HUES48 (cell line): ENCODE measurements around the gene NLGN2.
A peak's percentile ranks its signal among the peaks of the same experiment; 100 is the strongest.

ENCODE experiments used
- H3K27ac ChIP-seq: one replicate; pipeline ENCODE4 v1.7.0; 2013; ENCODE audit warnings: low read depth, low read length, inconsistent platforms
- H3K27me3 ChIP-seq: 2 replicates; pipeline ENCODE4 v1.6.1; 2013; ENCODE audit warnings: mild to moderate bottlenecking, low read length; ENCODE audit not compliant: control insufficient read depth, insufficient read depth
- H3K36me3 ChIP-seq: 2 replicates; pipeline ENCODE4 v1.6.1; 2013; ENCODE audit warnings: low read length; ENCODE audit not compliant: control insufficient read depth, insufficient read depth
- H3K4me1 ChIP-seq: 2 replicates; pipeline ENCODE4 v1.6.1; 2013; ENCODE audit warnings: mild to moderate bottlenecking, low read length; ENCODE audit not compliant: control insufficient read depth, insufficient read depth
- H3K4me3 ChIP-seq: 2 replicates; pipeline ENCODE4 v1.5.1; 2013; ENCODE audit warnings: mild to moderate bottlenecking, low read depth, low read length
- H3K9ac ChIP-seq: 2 replicates; pipeline ENCODE4 v1.6.1; 2013; ENCODE audit warnings: mild to moderate bottlenecking, low read depth, low read length, moderate library complexity
- H3K9me3 ChIP-seq: 2 replicates; pipeline ENCODE4 v1.6.1; 2013; ENCODE audit warnings: low read length; ENCODE audit not compliant: control insufficient read depth, insufficient read depth

NLGN2 gene

DNA sequence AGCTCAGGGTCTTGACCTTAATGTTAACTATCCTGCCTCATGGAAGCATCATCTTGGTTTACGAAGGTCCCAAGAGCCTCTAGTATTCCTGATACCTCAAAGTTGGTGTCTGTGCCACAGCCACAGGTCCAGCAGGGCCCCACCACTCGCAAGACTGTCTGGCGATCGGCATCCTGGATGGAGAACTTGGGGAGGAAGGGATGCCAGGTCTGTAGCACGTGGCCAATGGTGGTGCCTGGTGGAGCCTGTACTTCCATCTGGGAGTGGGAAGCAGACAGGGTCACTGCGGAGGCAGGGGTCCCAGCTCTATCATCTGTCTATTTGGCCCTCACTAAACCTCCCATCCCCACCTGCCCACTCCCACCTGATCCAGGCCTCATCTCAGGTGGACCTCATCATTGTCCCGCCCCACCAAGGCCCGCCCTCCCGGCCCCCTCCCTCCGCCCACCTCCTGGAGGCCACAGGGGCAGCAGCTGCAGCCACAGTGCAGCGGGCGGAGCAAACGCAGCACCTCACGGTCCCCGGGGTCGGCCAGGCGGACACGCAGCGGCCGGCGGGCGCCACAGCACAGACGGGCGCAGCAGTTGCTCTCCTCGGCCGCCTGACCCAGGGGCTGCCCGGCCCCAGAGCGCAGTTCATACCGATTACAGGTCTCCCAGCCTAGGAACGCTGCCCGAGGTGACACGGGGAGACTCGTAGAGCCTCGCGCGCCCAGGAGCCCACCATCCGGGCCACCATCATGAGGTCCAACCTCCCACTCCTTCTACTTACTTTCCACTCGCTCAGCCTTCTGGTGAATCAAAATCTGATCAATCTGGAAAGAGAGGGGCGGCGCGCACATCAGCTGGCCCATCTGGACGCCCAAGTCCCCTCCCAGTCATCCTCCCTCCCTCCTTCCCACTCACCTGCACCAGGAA, 14.7 kb upstream of the NLGN2 start:
- Histone ChIP-seq H3K9me3 (no peaks in the 10 kb centered on the region), H3K36me3 (peaks cover 45% of the 10 kb centered on the region), H3K4me1 (peaks cover 5% of the 10 kb centered on the region; the same call in 1 of the 2 replicates), H3K27ac (no peak overlapping the region), H3K4me3 (peak overlapping the region; percentile 90), H3K27me3 (no peaks in the 10 kb centered on the region), H3K9ac (no peak overlapping the region)

DNA sequence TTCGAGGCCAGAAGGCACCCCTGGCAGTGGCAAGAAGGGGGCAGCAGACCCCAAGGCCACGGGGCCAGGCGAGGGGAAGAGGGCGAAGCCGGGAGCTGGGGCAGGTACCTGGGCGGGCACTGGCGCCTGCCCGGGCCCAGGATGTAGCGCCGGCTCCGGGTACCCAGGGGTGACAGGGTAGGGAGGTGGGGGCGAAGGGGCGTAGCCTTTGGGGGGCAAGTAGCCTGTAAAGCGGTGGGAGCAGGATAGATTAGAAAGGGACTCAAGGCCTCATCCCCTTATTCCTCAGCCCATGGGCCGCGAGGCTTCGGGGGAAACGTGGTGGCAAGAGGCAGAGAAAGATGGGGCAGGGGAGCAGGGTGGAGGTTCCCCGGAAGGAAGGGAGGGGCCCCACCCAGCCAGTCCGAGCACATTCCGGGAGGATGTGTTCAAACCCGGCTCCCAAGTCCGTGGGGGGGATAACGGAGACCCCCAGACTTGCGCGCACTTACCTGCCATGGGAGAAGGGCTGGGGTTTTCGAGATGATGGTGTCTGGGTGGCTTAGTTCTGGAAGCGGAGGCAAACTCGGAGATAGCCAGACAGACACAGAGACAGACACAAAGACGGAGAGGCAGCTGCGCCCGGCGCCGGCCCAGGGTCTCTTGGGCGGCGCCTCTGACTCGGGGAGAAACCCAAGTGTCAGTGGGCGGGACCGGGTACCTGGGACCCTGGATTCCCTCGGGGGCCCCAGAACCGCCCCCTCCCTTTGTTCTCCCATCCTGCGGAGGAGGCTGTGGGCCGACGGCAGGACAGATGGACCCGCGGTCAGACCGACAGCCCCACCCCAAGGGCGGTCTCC, 13.8 kb upstream of the NLGN2 start:
- H3K4me1 ChIP-seq, result peaks cover 5% of the 10 kb centered on the region; the same call in 1 of the 2 replicates
- H3K27me3 ChIP-seq, result no peaks in the 10 kb centered on the region
- peak overlapping the region; percentile 56; the same call in 1 of the 2 replicates for H3K9ac ChIP-seq
- no peaks in the 10 kb centered on the region for H3K9me3 ChIP-seq
- H3K36me3 ChIP-seq, result peaks cover 37% of the 10 kb centered on the region
- peak overlapping the region; percentile 90 for H3K4me3 ChIP-seq
- H3K27ac ChIP-seq, result peak overlapping the region; percentile 82

- H3K9me3 ChIP-seq, result no peaks in the 10 kb centered on the region
- peak within 1 kb of the TSS; percentile 82 for H3K27ac ChIP-seq
- peak within 1 kb of the TSS; percentile 90 for H3K4me3 ChIP-seq
- no peaks in the 10 kb centered on the region for H3K27me3 ChIP-seq
- H3K36me3 ChIP-seq, result peaks cover 29% of the 10 kb centered on the region; the same call in 1 of the 2 replicates
- H3K4me1 ChIP-seq, result peaks cover 5% of the 10 kb centered on the region; the same call in 1 of the 2 replicates
- peak within 1 kb of the TSS; percentile 56; the same call in 1 of the 2 replicates for H3K9ac ChIP-seq
Observed at GRCh38 chr17:7394452-7395191, 13.0 kb upstream of the NLGN2 start, which contains the start of gene PLSCR3. Gene PLSCR3, minus strand, starts transcription at chr17:7394525. Its CDS starts 415 bp downstream, at chr17:7394110.

GRCh38 chr17:7396147-7396546, 11.5 kb upstream of the NLGN2 start:
- Histone ChIP-seq H3K27ac (no peak overlapping the region), H3K27me3 (no peaks in the 10 kb centered on the region), H3K9ac (no peak overlapping the region), H3K36me3 (peaks cover 14% of the 10 kb centered on the region; the same call in 1 of the 2 replicates), H3K4me1 (peaks cover 5% of the 10 kb centered on the region; the same call in 1 of the 2 replicates), H3K9me3 (no peaks in the 10 kb centered on the region), H3K4me3 (no peak overlapping the region)

- H3K27me3 ChIP-seq, result no peaks in the 10 kb centered on the region
- 0 out of 2 replicates have a peak, but pooled peaks cover 8% of the 10 kb centered on the region for H3K4me1 ChIP-seq
- no peak overlapping the region for H3K9ac ChIP-seq
- H3K27ac ChIP-seq, result no peak overlapping the region
- H3K36me3 ChIP-seq, result no peaks in the 10 kb centered on the region
- no peaks in the 10 kb centered on the region for H3K9me3 ChIP-seq
- H3K4me3 ChIP-seq, result no peak overlapping the region
Observed at GRCh38 chr17:7398612-7399011, 9.0 kb upstream of the NLGN2 start.

GRCh38 chr17:7403043-7403726, 4.5 kb upstream of the NLGN2 start:
- Histone ChIP-seq H3K36me3 (no peaks in the 10 kb centered on the region), H3K9me3 (no peaks in the 10 kb centered on the region), H3K4me3 (peak overlapping the region; percentile 91), H3K27ac (peak overlapping the region; percentile 98), H3K9ac (peak overlapping the region; percentile 66; the same call in 1 of the 2 replicates), H3K27me3 (no peaks in the 10 kb centered on the region), H3K4me1 (peaks cover 13% of the 10 kb centered on the region; the same call in 1 of the 2 replicates)

DNA sequence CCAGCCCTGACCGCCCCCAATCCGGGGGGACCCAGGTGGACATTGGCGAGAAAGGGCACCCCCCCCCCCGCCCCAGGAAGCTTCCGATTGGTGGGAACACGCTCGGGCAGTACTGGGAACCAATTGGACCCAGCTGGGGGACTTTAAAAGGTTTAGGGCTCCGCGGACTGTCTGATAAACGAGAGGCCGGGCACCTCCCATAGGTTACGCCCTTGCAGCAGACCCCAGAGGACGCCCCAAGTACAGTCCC, 4.0 kb upstream of the NLGN2 start:
- peak overlapping the region; percentile 98 for H3K27ac ChIP-seq
- H3K36me3 ChIP-seq, result peaks cover 3% of the 10 kb centered on the region
- H3K4me3 ChIP-seq, result peak overlapping the region; percentile 91
- H3K27me3 ChIP-seq, result no peaks in the 10 kb centered on the region
- H3K9ac ChIP-seq, result peak overlapping the region; percentile 66
- peaks cover 13% of the 10 kb centered on the region; the same call in 1 of the 2 replicates for H3K4me1 ChIP-seq
- H3K9me3 ChIP-seq, result no peaks in the 10 kb centered on the region

DNA sequence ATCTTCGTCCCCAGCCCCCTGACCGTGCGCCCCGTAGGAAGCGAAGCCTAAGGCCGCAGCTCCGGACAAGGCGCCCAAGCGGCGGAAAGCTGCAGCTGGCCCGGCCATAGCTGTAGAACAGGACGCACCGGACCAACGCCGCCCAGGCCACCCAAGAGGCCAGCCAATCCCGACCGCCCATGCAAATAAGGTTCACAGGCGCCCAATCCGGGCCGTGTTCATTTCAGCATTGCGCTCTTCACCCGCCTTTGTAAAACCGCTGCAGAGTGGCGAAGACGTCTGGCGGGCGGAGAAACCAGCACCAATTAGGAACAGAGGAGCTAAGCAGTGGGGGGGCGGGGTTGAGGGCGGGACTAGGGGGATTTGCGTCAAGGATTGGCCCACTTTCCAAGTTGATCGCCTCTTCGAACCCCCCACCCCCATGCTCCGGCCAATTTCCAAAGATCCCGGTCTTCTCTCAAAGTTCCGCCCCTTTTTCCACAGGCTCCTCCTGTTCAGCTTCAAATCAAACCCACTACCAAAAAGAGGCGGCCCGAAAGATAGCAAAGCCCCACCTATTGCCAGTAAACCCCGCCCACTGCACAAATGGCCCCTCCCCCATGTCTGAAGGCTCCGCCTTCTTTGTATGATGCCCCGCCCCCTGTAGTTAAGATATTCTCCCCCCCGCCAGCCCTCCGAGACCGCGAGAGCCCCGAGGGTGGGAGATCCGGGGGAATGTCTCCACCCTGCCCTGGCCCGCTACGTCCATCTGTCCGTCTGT, 3.5 kb upstream of the NLGN2 start, which contains the start of gene TMEM256:
TSS of gene TMEM256 (minus strand) at position 121 of the 760 bp plus-strand sequence. CDS start at position 108, 13 bp downstream.
- Histone ChIP-seq H3K4me3 (peak within 1 kb of the TSS; percentile 91), H3K27me3 (no peaks in the 10 kb centered on the region), H3K36me3 (peaks cover 8% of the 10 kb centered on the region), H3K9ac (peak within 1 kb of the TSS; percentile 66), H3K9me3 (no peaks in the 10 kb centered on the region), H3K4me1 (peaks cover 13% of the 10 kb centered on the region; the same call in 1 of the 2 replicates), H3K27ac (peak within 1 kb of the TSS; percentile 98)

- Histone ChIP-seq H3K4me1 (peaks cover 13% of the 10 kb centered on the region; the same call in 1 of the 2 replicates), H3K27ac (peak overlapping the region; percentile 63), H3K9ac (peak overlapping the region; percentile 54; the same call in 1 of the 2 replicates), H3K4me3 (peak overlapping the region; percentile 81), H3K27me3 (no peaks in the 10 kb centered on the region), H3K36me3 (peaks cover 15% of the 10 kb centered on the region), H3K9me3 (no peaks in the 10 kb centered on the region)
Observed at GRCh38 chr17:7404737-7405349, 2.8 kb upstream of the NLGN2 start.
